Posterior vena cava (tissue), 2 donors: ENCODE data around the gene FOXL2. TPM values are rescaled to one million over a fixed set of nuclear protein-coding genes. Genes with fewer than 3 reads are reported as not detected.
"Not testable (repeated sequence)": the region's sequence is repeated elsewhere in the genome, so short reads cannot be mapped to it uniquely, and the experiment has no call there.

Experiments used
- DNase-seq: peaks from one replicate; pipeline ENCODE4 v3.0.0-alpha.2; 2020; ENCODE audit warnings: low spot score
- intact Hi-C, 2 donors: fragments of 100-400 bp; cut with DNase I; formaldehyde crosslinking; loops; one replicate each; pipeline versions ENCODE4 v1.14.1 to v1.14.2; 2022 to 2023
- total RNA-seq, 2 donors: library from RNA; stranded (reverse); fragmentation: NEBNext Ultra II Directional; extraction: Animal tissue kit (Norgen Biotek cat#: 25700); gene quantifications; one replicate each; pipeline ENCODE4 v1.2.1, GENCODE V29; 2021
- donor health status: DM: yes; HTN: yes; CAD: no.
- donor health status: DM: yes; HTN: yes; CAD: no.

The FOXL2 gene
- total RNA-seq, 2 donors from 2014 or later, result not detected

- DNase-seq, result peak; percentile 93
- intact Hi-C loops, result loop anchor here in 1 of 2 donors (10.0 kb wide), 1 partner anchor 389 kb away; no protein-coding TSS in a partner anchor
Measured at GRCh38 chr3:138935863-138936740, 10.8 kb downstream of the FOXL2 start.

GRCh38 chr3:138935505-138935862, 11.5 kb downstream of the FOXL2 start:
- intact Hi-C loops, result loop anchor here in 1 of 2 donors (10.0 kb wide), 1 partner anchor 389 kb away; no protein-coding TSS in a partner anchor

GRCh38 chr3:138933981-138934691, 12.8 kb downstream of the FOXL2 start:
- intact Hi-C loops, result loop anchor here in 1 of 2 donors (10.0 kb wide), 1 partner anchor 391 kb away; no protein-coding TSS in a partner anchor
- no peak for DNase-seq

More at GRCh38 chr3:138935505-138935862, 11.5 kb downstream of the FOXL2 start:
- no peak for DNase-seq

GRCh38 chr3:138933068-138933668, 13.8 kb downstream of the FOXL2 start:
- peak; percentile 17 for DNase-seq
- intact Hi-C loops, result loop anchor here in 1 of 2 donors (10.0 kb wide), 1 partner anchor 392 kb away; no protein-coding TSS in a partner anchor

GRCh38 chr3:138928727-138929372, 18.1 kb downstream of the FOXL2 start:
- DNase-seq, result no peak
- intact Hi-C loops, result no loop called here

GRCh38 chr3:138923531-138923994, 23.4 kb downstream of the FOXL2 start:
- peak; percentile 92 for DNase-seq
- intact Hi-C loops, result no loop called here

GRCh38 chr3:138922400-138922799, 24.5 kb downstream of the FOXL2 start:
- DNase-seq, intact Hi-C loops: not testable (repeated sequence)

- no peak for DNase-seq
- intact Hi-C loops, result no loop called here
Measured at GRCh38 chr3:138921316-138922292, 25.3 kb downstream of the FOXL2 start.

GRCh38 chr3:138919325-138919724, 27.6 kb downstream of the FOXL2 start:
- intact Hi-C loops, result loop anchor here in 1 of 2 donors (5.0 kb wide), 1 partner anchor 222 kb away; no protein-coding TSS in a partner anchor
- no peak for DNase-seq

GRCh38 chr3:138916824-138917223, 30.1 kb downstream of the FOXL2 start:
- no peak for DNase-seq
- intact Hi-C loops, result loop anchor here (1.0 to 5.0 kb wide), 2 partner anchors 220 to 313 kb away; no protein-coding TSS in a partner anchor

GRCh38 chr3:138915503-138916498, 31.1 kb downstream of the FOXL2 start:
- intact Hi-C loops, result loop anchor here in 1 of 2 donors (2.0 to 5.0 kb wide), 2 partner anchors 218 to 321 kb away; partner anchors contain the start of gene CEP70

GRCh38 chr3:138914870-138915502, 32.0 kb downstream of the FOXL2 start:
- intact Hi-C loops, result loop anchor here (2.0 to 5.0 kb wide), 3 partner anchors 213 to 320 kb away; partner anchors contain the start of gene CEP70 (in 1 of the 2)

More at GRCh38 chr3:138915503-138916498, 31.1 kb downstream of the FOXL2 start:
- DNase-seq, result peak; percentile 98

GRCh38 chr3:138913766-138914165, 33.2 kb downstream of the FOXL2 start:
- DNase-seq, result no peak
- intact Hi-C loops, result loop anchor here (2.0 to 5.0 kb wide), 2 partner anchors 211 to 319 kb away; partner anchors contain the start of gene CEP70 (in 1 of the 2)

More at GRCh38 chr3:138914870-138915502, 32.0 kb downstream of the FOXL2 start:
- no peak for DNase-seq

- intact Hi-C loops, result loop anchor here in 1 of 2 donors (5.0 kb wide), 1 partner anchor 210 kb away; no protein-coding TSS in a partner anchor
- DNase-seq, result no peak
Measured at GRCh38 chr3:138912237-138912636, 34.7 kb downstream of the FOXL2 start.

GRCh38 chr3:138911621-138912020, 35.3 kb downstream of the FOXL2 start:
- no peak for DNase-seq
- intact Hi-C loops, result loop anchor here in 1 of 2 donors (5.0 kb wide), 1 partner anchor 209 kb away; no protein-coding TSS in a partner anchor
